HG03571 (cell line): ENCODE data around the gene TBXAS1.

ENCODE experiments used
- ATAC-seq: cut with Tn5 transposase; IDR thresholded peaks from one replicate; pipeline ENCODE4 v1.9.1; 2021; ENCODE audit not compliant: unreplicated experiment

Gene TBXAS1

DNA sequence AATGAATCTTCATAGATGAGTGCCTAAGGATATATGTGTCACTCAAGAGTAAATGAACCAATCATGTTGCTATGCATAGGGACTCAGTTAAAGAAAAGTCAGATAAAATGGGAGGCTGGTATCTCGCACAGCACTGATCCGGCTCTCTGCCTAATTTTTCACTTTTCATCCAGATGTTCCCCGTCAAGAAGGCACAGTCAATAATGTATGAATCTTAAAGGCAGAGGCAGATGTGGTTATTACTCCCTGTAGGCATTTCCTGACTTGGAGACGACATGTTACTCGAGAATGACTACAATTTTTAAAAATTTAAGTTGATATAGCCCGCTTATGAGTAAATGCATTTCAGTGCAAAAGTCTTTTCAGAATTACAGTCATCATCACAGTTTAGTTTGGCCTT, 113.6 kb downstream of the TBXAS1 start:
- no peak for ATAC-seq

DNA sequence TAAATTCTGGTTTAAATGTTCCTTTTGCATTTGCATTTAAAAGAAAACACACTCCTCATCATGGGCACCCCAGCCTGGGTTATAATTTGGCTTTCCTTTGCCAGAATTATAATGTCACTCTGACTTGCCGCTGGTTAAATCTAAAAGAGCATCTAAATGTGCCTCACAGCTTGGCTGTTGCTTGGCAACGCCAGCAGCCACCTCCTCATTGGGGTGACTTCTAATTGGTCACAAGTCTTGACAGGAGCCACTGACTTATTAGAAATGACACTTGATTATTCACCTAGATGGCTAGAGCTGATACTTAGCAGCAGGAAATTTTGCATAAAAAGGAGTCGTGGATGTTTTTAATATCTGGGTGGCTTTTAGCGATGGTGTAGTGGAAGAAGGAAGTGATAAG, 114.3 kb downstream of the TBXAS1 start:
- no peak for ATAC-seq

DNA sequence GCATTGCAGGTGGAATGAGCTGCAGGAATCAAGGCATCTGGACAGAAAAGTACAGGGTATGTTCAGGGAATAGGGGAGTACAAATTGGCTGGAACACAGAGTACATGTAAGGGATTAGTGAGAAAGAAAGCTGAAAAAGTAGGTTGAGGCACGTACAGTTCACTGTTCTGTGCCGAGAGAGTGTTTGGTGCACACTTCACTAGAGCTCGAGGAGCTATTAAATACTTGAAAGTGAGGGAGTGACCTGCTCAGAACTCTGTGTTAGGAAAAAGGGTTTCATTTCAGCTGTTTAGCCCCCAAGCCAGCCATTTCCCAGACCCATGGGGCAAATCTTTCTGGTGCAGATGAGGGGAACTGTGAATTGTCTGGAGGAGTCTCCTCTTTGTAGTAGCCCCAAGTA, 115.2 kb downstream of the TBXAS1 start:
- ATAC-seq: no peak

- ATAC-seq: no peak
These were observed 117.5 kb downstream of the TBXAS1 start for GRCh38 chr7:139946533-139946932.

- ATAC-seq: no peak
These were observed 118.0 kb downstream of the TBXAS1 start for GRCh38 chr7:139947021-139947420.

DNA sequence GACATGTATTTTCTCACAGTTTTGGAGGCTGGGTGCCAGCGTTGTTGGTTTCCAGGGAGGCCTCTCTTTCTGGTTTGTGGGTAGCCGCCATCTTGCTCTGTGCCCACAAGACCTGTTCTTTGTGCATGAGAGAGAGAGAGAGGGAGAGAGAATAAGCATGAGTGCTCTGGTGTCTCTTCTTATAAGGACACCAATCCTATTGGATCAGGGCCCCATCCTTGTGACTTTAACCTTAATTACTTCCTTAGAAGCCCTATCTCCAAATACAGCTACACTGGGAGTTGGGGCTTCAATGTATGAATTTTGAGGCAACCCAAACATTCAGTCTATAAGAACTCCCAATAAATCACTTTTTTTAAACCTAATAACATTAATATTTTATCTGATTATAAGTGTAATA, 119.1 kb downstream of the TBXAS1 start:
- no peak for ATAC-seq

- ATAC-seq: no peak
These were observed 119.7 kb downstream of the TBXAS1 start for GRCh38 chr7:139948587-139949335.

DNA sequence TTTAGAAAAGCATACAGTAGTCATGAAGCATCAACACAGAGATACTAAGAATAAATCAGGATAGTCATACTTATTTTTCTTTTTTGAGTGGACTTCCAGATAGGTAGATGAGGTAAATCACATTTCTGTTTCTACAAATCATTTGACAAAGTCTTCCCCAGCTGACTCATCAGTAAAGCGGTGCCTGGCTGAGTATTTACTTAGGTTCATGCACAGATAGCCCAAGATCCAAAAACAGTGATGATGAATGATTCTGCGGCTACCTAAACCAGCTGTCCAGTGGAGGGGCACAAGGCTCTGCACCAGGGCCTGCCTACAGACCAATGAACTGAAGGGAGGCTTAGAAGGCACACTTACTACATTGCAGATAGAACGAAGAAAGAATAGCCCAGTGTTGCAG, 120.6 kb downstream of the TBXAS1 start:
- ATAC-seq: no peak

GRCh38 chr7:139950881-139951525, 121.9 kb downstream of the TBXAS1 start:
- no peak for ATAC-seq

- no peak for ATAC-seq
These were observed 124.2 kb downstream of the TBXAS1 start for GRCh38 chr7:139953229-139953628.

DNA sequence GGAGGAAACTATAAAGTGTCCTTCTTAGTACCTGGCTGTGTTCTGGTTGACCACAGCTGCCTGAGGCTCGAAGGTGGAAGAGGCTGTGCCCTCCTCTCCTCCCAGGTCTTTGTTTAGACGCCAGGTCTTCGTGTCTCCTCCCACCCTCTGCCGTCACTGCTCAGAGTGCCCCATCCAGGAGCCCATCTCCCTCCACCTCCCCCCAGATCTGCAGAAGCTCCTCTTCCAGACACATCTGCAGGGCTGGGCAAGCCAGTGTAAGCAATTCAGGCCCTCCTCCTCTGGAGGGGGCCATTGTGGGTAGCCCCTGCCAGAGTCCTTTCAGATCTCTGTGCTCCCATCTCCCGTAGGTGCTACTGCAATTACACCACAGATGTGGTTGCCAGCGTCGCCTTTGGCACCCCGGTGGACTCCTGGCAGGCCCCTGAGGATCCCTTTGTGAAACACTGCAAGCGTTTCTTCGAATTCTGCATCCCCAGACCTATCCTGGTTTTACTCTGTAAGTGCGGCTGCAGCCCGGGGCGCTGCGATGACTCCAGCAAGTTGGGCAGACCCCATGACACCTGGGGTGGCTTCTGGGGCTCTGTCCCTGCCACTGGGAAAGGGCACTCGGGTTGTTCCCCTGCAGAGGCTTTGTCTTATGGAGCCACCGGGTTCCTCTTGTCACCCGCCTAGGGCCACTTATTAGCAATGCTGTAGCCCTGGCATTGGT, 126.2 kb downstream of the TBXAS1 start:
- ATAC-seq: no peak

DNA sequence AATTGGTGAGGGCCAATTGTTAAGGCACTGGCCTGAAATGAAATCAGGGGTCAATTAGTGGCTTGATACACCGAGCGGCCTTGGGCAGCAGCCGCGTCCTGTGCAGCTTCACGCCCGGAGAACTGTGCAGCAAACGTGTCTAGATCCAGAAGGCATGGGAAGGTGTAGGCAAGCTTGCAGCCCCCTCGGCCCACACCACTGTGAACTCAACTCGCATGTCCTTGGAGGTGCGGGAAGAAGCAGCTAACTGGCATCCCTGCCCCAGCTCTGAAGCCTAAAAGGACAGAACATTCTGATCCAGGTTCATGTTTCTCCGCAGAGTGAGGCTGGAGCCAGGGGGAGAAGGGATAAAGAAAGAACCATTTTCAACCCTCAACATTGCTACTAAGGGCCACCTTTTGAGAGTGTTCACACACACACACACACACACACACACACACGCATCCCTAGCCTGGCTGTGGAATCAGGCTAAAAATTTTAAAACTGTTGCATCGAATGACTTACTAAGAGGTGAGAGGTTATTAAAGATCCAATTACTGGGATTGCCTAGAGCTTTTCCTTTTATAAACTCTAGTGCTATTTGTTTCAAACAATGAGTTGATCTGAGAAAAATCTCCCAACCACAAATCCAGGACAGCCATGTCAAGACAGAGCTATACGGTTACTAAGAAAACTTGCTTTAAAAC, 129.7 kb downstream of the TBXAS1 start:
- no peak for ATAC-seq

DNA sequence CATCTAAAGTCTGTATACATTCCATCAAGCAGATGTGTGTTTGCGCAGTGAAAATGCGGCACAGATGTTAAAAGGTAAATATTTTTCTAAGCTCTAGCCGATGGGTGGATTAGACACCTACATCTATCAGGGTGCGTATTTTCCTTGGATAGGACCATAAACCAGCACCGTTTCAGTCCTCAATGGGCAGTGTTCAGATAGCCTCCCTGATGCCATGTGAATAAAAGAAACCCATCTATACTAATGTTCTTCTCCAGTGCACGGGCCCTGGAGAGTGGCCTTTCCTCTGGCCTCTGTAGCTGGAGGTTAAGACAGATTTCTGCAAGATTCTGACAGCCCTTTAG, 130.2 kb downstream of the TBXAS1 start:
- ATAC-seq: no peak

DNA sequence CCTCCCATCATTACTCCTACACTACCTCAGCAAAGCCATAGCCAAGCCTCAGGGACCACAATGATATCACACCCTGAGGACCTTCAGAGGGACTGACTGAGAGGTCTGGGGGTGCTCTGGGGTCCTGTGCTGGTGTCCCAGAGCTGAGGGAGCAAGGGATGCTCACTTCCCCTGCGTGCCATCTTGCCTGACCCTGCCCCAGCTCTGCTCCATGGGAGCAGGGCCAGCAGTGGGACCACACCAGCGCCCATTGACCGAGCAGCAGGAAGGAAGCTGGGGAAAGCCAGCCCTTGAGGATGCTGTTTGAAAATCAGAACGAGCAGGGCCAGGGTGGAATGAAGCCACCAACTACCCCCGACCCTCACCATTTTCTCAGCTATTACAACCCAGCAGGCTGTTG, 130.7 kb downstream of the TBXAS1 start:
- no peak for ATAC-seq

GRCh38 chr7:139960157-139960556, 131.1 kb downstream of the TBXAS1 start:
- no peak for ATAC-seq

- no peak for ATAC-seq
These were observed 137.0 kb downstream of the TBXAS1 start for GRCh38 chr7:139965942-139966628.

GRCh38 chr7:139966949-139967348, 137.9 kb downstream of the TBXAS1 start:
- ATAC-seq: no peak

- no peak for ATAC-seq
These were observed 139.9 kb downstream of the TBXAS1 start for GRCh38 chr7:139968931-139969330.

GRCh38 chr7:139972029-139972428, 143.0 kb downstream of the TBXAS1 start:
- ATAC-seq: no peak

GRCh38 chr7:139973101-139974050, 144.3 kb downstream of the TBXAS1 start:
- no peak for ATAC-seq
